SK-N-MC (cell line): ENCODE data around the gene USP10.

Experiments used
- EZH2 ChIP-seq: fragments of 200-600 bp; sonication (generic); IDR thresholded peaks from one replicate; pipeline ENCODE4 v1.6.1; 2017; ENCODE audit warnings: antibody characterized with exemption
- POLR2AphosphoS5 ChIP-seq: IDR thresholded peaks from 2 replicates; pipeline ENCODE4 v1.6.1; 2012; ENCODE audit warnings: mild to moderate bottlenecking, low read depth, low read length, borderline replicate concordance

GRCh38 chr16:84787263-84787622 lies 87.4 kb downstream of the USP10 start:
- TF ChIP-seq EZH2 (no peak), POLR2AphosphoS5 (no peak)
